Esophagus (tissue), 2 donors: ENCODE measurements around the gene CCDC88C. TPM values are rescaled to one million over a fixed set of nuclear protein-coding genes. Genes with fewer than 3 reads are reported as not detected.
"Not testable (repeated sequence)": the region's sequence is repeated elsewhere in the genome, so short reads cannot be mapped to it uniquely, and the experiment has no call there.

Source experiments
- H3K27ac ChIP-seq, 2 donors: one replicate each; pipeline ENCODE4 v1.5.1; 2013; ENCODE audit warnings: low read depth in 2 of 2, mild to moderate bottlenecking in 2 of 2, inconsistent platforms in 1 of 2, low read length in 1 of 2, moderate library complexity in 1 of 2
- H3K27me3 ChIP-seq, 2 donors: one replicate each; pipeline ENCODE4 v1.6.1; 2013; ENCODE audit warnings: low read length in 2 of 2, control low read depth in 1 of 2, mild to moderate bottlenecking in 1 of 2; ENCODE audit not compliant: insufficient read depth in 2 of 2, control insufficient read depth in 1 of 2
- H3K36me3 ChIP-seq, 2 donors: one replicate each; pipeline ENCODE4 v1.6.1; 2013; ENCODE audit warnings: low read length in 1 of 2; ENCODE audit not compliant: control insufficient read depth in 2 of 2, insufficient read depth in 2 of 2
- H3K4me1 ChIP-seq, 2 donors: one replicate each; pipeline ENCODE4 v1.6.1; 2013; ENCODE audit warnings: low read length in 1 of 2; ENCODE audit not compliant: control insufficient read depth in 2 of 2, insufficient read depth in 2 of 2
- H3K4me3 ChIP-seq, 2 donors: one replicate each; pipeline ENCODE4 v1.5.1; 2013; ENCODE audit warnings: low read length in 2 of 2, mild to moderate bottlenecking in 2 of 2, low read depth in 1 of 2, moderate library complexity in 1 of 2
- H3K9me3 ChIP-seq, 2 donors: one replicate each; pipeline ENCODE4 v1.6.1; 2013; ENCODE audit warnings: mild to moderate bottlenecking in 2 of 2, low read depth in 1 of 2, low read length in 1 of 2, moderate library complexity in 1 of 2; ENCODE audit not compliant: control insufficient read depth in 2 of 2, insufficient read depth in 1 of 2
- WGBS, 2 donors: extraction: QIAGEN DNeasy Blood & Tissue Kit; methylation state at CpG; one replicate each; pipeline ENCODE4 v1.1.7; 2013; 5-methylcytosine and 5-hydroxymethylcytosine counted together
- polyA plus RNA-seq, 2 donors: library from polyadenylated mRNA; stranded (reverse); fragments of 200-250 nt; gene quantifications; one replicate each; pipeline ENCODE4 v1.2.3, GENCODE V29; 2013
- donor health status: healthy with polysubstance abuse.
- donor health status: Bipolar disorder and iron deficiency.

The CCDC88C gene
- polyA plus RNA-seq, 2 donors, result 11.0 to 18.5 TPM

DNA sequence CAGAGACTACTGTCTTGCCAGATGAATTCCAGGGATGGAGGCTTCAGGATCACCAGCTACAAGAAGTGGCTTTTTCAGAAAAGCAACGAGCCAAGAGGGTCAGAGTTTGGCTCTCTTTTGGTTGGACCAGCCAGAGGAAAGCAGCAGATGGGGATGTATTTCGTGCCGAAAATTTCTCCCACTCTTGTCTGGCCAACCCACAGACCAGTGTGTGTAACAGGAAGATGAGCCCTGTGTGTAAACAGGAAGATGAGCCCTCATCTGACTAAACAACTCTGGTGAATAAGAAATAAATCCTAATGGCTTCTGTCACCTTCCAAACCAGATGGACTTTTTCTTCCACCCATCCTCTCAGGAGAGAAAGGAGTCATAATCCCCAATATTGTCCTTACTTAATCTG, 186.2 kb downstream of the CCDC88C start:
- WGBS, 2 donors, result 57 to 66% methylated on average over 3 of the region's 3 CpGs
- no peaks in the 10 kb centered on the region for H3K27me3 ChIP-seq

DNA sequence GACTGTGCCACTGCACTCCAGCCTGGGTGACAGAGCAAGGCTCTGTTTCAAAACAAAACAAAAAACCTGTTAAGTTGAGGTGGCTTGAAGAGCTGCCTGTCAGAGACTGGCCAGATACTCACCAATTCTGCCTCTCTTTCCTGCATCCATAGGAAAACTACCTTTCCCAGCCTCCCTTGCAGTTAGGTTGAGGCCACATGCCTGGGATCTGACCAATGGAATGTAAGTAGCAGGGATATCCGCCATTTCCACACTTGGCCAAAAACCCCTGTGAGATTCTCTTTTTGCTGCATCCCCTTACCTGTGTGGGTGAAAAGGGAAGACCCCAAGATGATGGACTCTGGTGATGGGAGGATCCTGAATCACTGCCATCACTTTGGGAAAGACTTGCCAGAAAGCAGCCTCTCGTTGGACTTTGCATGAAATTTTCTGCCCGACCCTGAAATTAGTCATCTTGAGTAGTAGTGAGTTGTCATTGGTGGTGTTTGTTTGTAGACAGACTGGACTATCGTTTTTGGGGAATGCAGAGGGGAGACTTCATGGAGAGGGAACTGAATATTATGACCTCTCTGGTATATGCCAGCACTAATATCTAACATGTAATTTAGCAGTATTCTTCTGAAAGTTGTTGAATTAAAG, 187.1 kb downstream of the CCDC88C start:
- Histone ChIP-seq H3K36me3 (peaks cover 0 to 6% of the 10 kb centered on the region in 2 donors), H3K9me3 (peaks cover 0 to 2% of the 10 kb centered on the region in 2 donors), H3K4me1 (peaks cover 2 to 5% of the 10 kb centered on the region in 2 donors), H3K27ac (peak overlapping the region in 1 of 2 donors; percentile 29), H3K4me3 (no peak overlapping the region), H3K27me3 (no peaks in the 10 kb centered on the region)
- 74 to 80% methylated on average over 4 of the region's 4 CpGs for WGBS, 2 donors

More for the DNA sequence above, 186.2 kb downstream of the CCDC88C start:
- Histone ChIP-seq H3K4me3 (no peak overlapping the region), H3K4me1 (peaks cover 2 to 5% of the 10 kb centered on the region in 2 donors), H3K36me3 (peaks cover 0 to 6% of the 10 kb centered on the region in 2 donors), H3K9me3 (peaks cover 0 to 2% of the 10 kb centered on the region in 2 donors), H3K27ac (peak overlapping the region in 1 of 2 donors; percentile 40)

DNA sequence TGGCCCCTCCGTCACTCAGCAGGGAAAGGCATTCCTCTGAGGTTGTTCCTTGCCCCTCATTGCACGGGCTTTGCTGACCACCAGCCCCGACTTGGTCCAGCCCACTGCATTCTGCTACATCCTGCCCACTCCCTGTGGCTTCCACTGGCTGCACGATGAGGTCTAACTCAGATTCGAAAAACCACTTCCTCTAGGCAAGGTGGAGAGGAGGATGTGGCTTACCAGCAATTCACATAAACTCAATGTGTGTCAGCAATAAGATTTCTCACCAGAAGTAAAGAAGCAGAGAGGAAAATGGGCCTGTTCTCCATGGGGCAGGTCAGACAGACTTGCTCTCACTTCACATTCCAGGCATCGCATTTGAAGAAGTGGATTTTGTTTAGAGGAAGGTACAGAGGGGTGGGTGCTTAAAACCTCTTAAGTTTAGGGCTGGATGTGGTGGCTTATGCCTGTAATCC, 187.8 kb downstream of the CCDC88C start:
- Histone ChIP-seq H3K4me3 (no peak overlapping the region), H3K27me3 (no peaks in the 10 kb centered on the region), H3K4me1 (peaks cover 2 to 5% of the 10 kb centered on the region in 2 donors), H3K27ac (peak overlapping the region in 1 of 2 donors; percentile 37), H3K9me3 (peaks cover 0 to 1% of the 10 kb centered on the region in 2 donors), H3K36me3 (peaks cover 0 to 8% of the 10 kb centered on the region in 2 donors)
- 74 to 77% methylated on average over 6 of the region's 6 CpGs for WGBS, 2 donors

DNA sequence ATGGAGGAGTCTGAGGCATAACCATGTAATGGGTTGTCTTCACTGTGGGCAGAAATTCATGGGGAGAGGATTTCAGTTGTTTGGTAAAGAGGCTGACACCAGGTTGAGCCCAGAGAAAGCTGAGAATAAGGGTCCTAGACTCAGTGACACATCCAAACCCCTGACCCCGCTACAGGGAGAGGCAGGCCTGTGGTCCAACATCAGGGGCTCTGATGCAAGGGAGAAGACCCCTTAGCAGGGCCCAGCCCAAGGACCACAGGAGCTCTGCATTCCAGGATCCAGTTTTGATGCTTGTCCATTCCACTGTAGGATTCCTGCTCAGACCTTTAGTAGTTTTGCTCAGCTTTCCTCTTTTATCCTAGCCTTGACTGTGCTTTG, 188.6 kb downstream of the CCDC88C start:
- WGBS, 2 donors, result 87 to 94% methylated on average over 1 of the region's 1 CpG
- H3K27me3 ChIP-seq, result no peaks in the 10 kb centered on the region
- H3K9me3 ChIP-seq, result no peaks in the 10 kb centered on the region
- peaks cover 0 to 7% of the 10 kb centered on the region in 2 donors for H3K36me3 ChIP-seq
- H3K4me1 ChIP-seq, result peaks cover 4 to 5% of the 10 kb centered on the region in 2 donors
- no peak overlapping the region for H3K4me3 ChIP-seq
- H3K27ac ChIP-seq, result no peak overlapping the region

DNA sequence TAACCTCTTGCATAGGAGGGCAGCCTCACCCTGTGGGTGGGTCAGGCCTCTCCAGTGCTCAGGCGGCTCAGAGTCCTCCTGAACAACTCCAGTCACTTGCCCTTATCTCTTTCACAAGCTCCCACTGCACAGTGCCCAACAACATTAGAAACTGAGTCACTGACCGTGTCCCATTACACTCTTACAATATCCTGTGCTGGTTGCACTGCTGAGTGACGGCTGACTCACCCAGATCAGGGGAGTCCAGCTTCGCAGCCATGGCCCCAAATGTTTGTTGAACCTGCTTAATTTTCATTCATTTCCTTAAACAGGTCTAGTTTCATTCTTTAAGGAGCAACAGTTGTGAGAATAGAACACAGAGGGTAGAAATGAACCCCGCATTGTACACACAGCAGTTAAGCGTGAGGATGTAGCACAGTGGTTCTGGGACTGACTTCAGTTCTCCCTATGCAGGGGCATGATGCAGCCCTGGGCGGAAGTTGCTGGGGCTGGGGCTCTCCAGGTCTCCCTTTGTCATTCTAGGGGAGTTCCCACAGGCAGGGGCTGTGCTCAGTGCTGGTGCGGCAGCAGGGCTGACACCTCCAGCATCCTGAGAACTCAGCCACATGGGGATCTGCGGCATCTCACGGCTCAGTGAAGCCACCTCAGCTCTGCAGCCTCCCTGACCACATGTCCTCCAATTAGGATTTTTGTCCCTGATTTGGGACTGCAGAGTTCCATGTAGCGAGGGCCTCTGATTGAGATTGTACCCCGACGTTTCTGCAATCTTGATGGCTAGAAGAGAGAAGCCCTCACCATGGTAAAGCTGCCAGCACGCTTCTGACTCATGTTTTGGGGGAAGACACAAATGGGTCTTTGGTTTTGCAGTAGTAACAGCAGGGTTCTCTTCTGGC, 189.3 kb downstream of the CCDC88C start:
- Histone ChIP-seq H3K4me1 (peaks cover 2 to 5% of the 10 kb centered on the region in 2 donors), H3K27ac (peak overlapping the region in 1 of 2 donors; percentile 28), H3K36me3 (peaks cover 4 to 6% of the 10 kb centered on the region in 2 donors), H3K4me3 (no peak overlapping the region), H3K27me3 (no peaks in the 10 kb centered on the region), H3K9me3 (no peaks in the 10 kb centered on the region)
- WGBS, 2 donors, result 77 to 80% methylated on average over 14 of the region's 14 CpGs

DNA sequence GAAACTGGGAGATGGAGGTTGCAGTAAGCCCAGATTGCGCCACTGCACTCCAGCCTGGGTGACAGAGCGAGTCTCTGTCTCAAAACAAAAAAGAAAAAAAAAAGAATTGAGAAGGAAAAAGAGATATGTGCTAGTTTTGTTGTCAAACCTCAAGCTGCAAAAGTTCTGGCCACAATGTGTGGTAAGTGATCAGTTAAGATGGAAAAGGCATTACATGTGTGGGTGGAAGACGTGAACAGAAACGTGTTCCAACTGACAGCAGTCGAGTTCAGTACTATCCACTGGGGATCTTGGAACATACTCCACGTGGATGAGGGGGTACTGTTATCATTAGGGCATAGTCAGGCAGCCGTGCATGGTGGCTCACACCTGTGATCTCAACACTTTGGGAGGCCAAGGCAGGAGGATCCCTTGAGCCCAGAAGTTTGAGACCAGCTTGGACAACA, 190.4 kb downstream of the CCDC88C start:
- Histone ChIP-seq H3K9me3 (no peaks in the 10 kb centered on the region), H3K27me3 (no peaks in the 10 kb centered on the region), H3K36me3 (peaks cover 4 to 6% of the 10 kb centered on the region in 2 donors), H3K27ac (peak overlapping the region in 1 of 2 donors; percentile 19), H3K4me1 (peaks cover 2 to 3% of the 10 kb centered on the region in 2 donors), H3K4me3 (no peak overlapping the region)
- WGBS, 2 donors, result 62 to 70% methylated on average over 7 of the region's 7 CpGs

DNA sequence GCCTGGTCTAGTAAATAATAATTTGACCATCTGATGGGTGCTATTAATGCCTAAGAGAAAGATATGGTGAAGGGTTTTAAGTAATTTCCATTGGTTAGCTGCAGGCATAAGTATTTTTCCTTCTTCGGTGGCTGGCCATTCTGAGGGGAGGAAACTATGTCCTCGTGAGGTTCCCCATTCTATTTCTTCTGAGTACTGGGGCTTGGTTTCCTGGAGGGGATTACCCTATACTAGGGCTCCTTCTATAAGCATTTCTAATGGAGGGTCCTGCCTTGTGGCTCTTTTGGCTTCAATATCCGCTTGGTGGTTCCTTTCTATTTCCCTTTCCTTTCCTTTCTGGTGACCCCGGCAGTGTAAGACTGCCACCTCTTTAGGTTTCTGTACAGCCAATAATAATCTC, 191.3 kb downstream of the CCDC88C start:
- H3K27ac ChIP-seq, H3K27me3 ChIP-seq, H3K4me3 ChIP-seq, H3K9me3 ChIP-seq, H3K4me1 ChIP-seq: not testable (repeated sequence)
- H3K36me3 ChIP-seq, result peaks cover 4 to 10% of the 10 kb centered on the region in 2 donors
- 79 to 85% methylated on average over 4 of the region's 4 CpGs for WGBS, 2 donors

DNA sequence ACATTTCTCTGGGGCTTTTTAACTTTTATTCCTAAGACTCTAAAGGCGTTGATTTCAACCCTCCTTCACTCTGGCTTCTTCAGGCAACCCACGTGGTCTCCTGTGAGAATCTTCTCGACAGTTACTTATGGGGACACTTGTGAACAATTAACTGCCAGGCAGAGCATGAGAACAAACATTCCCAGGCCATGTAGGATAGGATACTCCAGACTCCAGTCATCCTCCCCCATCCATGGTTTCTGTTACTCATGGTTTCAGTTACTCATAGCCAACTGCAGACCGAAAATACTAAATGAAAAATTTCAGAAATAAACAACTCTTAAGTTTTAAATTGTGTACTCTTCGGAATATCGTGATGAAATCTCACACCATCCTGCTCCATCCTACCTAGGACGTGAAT, 192.6 kb downstream of the CCDC88C start:
- Histone ChIP-seq H3K9me3 (no peaks in the 10 kb centered on the region), H3K36me3 (peaks cover 4 to 10% of the 10 kb centered on the region in 2 donors), H3K27me3 (no peaks in the 10 kb centered on the region), H3K4me1 (peaks cover 2 to 3% of the 10 kb centered on the region in 2 donors), H3K27ac (no peak overlapping the region), H3K4me3 (no peak overlapping the region)
- WGBS, 2 donors, result 90 to 93% methylated on average over 7 of the region's 7 CpGs

DNA sequence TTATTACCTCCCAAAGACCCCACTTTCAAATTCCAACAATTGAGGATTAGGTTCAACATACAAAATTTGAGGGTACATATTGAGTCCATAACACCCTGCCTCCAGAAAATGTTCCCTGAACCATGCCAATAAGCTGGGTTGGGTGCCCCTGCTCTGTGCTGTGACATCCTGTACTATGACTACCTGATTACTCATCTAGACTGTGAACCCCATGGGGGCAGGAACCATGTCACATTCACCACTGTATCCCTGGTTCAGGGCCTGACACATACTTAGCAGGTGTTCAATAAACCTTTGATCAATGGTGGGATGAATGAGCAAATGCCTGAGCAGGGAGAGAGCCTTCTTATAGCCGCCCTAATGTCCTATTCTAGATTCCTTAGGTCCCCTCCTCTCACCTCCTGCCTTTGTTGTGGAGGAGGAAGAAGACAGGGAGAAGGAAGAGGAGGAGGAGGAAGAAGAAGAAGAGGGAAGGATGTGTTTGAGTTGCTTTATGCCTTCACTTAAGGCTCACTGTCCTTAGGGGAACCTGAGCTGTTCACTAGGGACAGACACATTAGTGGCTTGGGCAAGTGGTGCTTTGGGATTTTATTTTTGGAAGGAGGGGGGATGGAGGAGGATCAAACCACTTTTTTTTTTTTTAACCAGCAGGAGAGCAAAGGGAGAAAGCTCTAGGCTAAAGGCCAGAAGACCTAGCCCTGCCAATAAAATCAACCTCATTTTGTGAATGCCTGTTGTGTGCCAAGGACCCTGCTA, 194.4 kb downstream of the CCDC88C start:
- no peaks in the 10 kb centered on the region for H3K9me3 ChIP-seq
- H3K4me1 ChIP-seq, result peaks cover 2 to 7% of the 10 kb centered on the region in 2 donors
- H3K36me3 ChIP-seq, result peaks cover 4 to 8% of the 10 kb centered on the region in 2 donors
- H3K27me3 ChIP-seq, result no peaks in the 10 kb centered on the region
- WGBS, 2 donors, result 90 to 100% methylated on average over 1 of the region's 1 CpG
- no peak overlapping the region for H3K4me3 ChIP-seq
- H3K27ac ChIP-seq, result peak overlapping the region in 1 of 2 donors; percentile 35
